HCT116 (cell line): Measurements from ENCODE around the gene PHYKPL. TPM values are rescaled to one million over a fixed set of nuclear protein-coding genes. Genes with fewer than 3 reads are reported as not detected.

ENCODE experiments used
- ATAC-seq: fragments of 200-7000 bp; cut with Tn5 transposase; 2 replicates; pipeline ENCODE4 v1.9.1; 2020; ENCODE audit warnings: mild to moderate bottlenecking, moderate library complexity
- BruUV-seq: library from RNA; stranded (reverse); fragments of 400-500 nt; replicated peaks from 2 replicates; lab custom pipeline; 2021; lab: Mats Ljungman, UMichigan
- CTCF ChIA-PET: fragments of 300-600 bp; sonication (Branson Sonifier 250); formaldehyde crosslinking; loops from one replicate; lab custom pipeline; 2021; ENCODE audit warnings: antibody characterized with exemption; lab: Charles Lee
- POLR2A ChIA-PET: fragments of 300-600, 350-600 bp; sonication (Branson Sonifier 250); formaldehyde crosslinking; loops from one replicate; lab custom pipeline; 2021; ENCODE audit warnings: antibody characterized with exemption; lab: Charles Lee
- RAD21 ChIA-PET, 2 experiments: fragments of 300-600 bp; sonication (Branson Sonifier 250); formaldehyde crosslinking; loops; one replicate each; lab custom pipeline; 2023; ENCODE audit warnings: low total read pairs in 2 of 2; ENCODE audit not compliant: uncharacterized antibody in 2 of 2, unreplicated experiment in 2 of 2, low non-redundant PET in 1 of 2; lab: Charles Lee
- DNase-seq: peaks from one replicate; pipeline ENCODE4 v3.0.0-alpha.2; 2010; ENCODE audit warnings: low read depth, low spot score
- H2AFZ ChIP-seq: fragments of 200-600 bp; shearing (Covaris generic), sonication (generic); 2 replicates; pipeline ENCODE4 v1.6.1; 2017; ENCODE audit warnings: low read depth, mixed run types, mixed read lengths, antibody characterized with exemption, low read length; ENCODE audit not compliant: poor library complexity, severe bottlenecking
- H3K27ac ChIP-seq: 2 replicates; pipeline ENCODE4 v1.5.1; 2012; ENCODE audit warnings: low read depth, low read length
- H3K27me3 ChIP-seq: fragments of 200-600 bp; sonication (generic); 2 replicates; pipeline ENCODE4 v1.6.1; 2016; ENCODE audit warnings: mixed run types, low read length, mixed read lengths; ENCODE audit not compliant: insufficient read depth
- H3K36me3 ChIP-seq, 2 experiments: fragments of 200-500 bp in 1 of 2; fragments of 200-600 bp in 1 of 2; sonication (Bioruptor generic) in 1 of 2; sonication (generic) in 1 of 2; 2 replicates each; pipeline versions ENCODE4 v1.5.1 to v1.6.1; 2014 to 2016; ENCODE audit warnings: low read length in 2 of 2, inconsistent platforms in 1 of 2, mixed read lengths in 1 of 2, mixed run types in 1 of 2; ENCODE audit not compliant: insufficient read depth in 2 of 2, control insufficient read depth in 1 of 2
- H3K4me1 ChIP-seq, 2 experiments: fragments of 200-600 bp in 1 of 2; sonication (generic) in 1 of 2; 2 replicates each; pipeline versions ENCODE4 v1.5.1 to v1.6.1; 2012 to 2017; ENCODE audit warnings: low read length in 2 of 2, inconsistent platforms in 1 of 2, mild to moderate bottlenecking in 1 of 2, mixed read lengths in 1 of 2, mixed run types in 1 of 2, moderate library complexity in 1 of 2; ENCODE audit not compliant: insufficient read depth in 2 of 2, control insufficient read depth in 1 of 2
- H3K4me2 ChIP-seq: fragments of 200-600 bp; sonication (generic); 2 replicates; pipeline ENCODE4 v1.6.1; 2017; ENCODE audit warnings: mixed run types, low read length, mixed read lengths
- H3K4me3 ChIP-seq, 2 experiments: fragments of 200-600 bp in 1 of 2; sonication (generic) in 1 of 2; replicated peaks in 1 of 2; 2 replicates each; pipeline ENCODE4 v1.5.1; 2011 to 2016; ENCODE audit warnings: low read length in 2 of 2, control low read depth in 1 of 2, low read depth in 1 of 2, mild to moderate bottlenecking in 1 of 2, mixed read lengths in 1 of 2, mixed run types in 1 of 2
- H3K79me2 ChIP-seq: fragments of 200-600 bp; sonication (generic); 2 replicates; pipeline ENCODE4 v1.6.1; 2017; ENCODE audit warnings: mild to moderate bottlenecking, mixed run types, low read length, moderate library complexity, mixed read lengths; ENCODE audit not compliant: insufficient read depth
- H3K9ac ChIP-seq: fragments of 200-600 bp; sonication (generic); 2 replicates; pipeline ENCODE4 v1.6.1; 2016; ENCODE audit warnings: low read length, mixed read lengths
- H3K9me2 ChIP-seq: fragments of 200-600 bp; sonication (generic), shearing (Covaris generic); 2 replicates; pipeline ENCODE4 v1.6.1; 2017; ENCODE audit warnings: mixed run types, mild to moderate bottlenecking, moderate library complexity; ENCODE audit not compliant: insufficient read depth
- H3K9me3 ChIP-seq, 2 experiments: fragments of 200-500 bp in 1 of 2; fragments of 200-600 bp in 1 of 2; sonication (Bioruptor generic) in 1 of 2; sonication (generic) in 1 of 2; 2 replicates each; pipeline ENCODE4 v1.6.1; 2014 to 2017; ENCODE audit warnings: low read length in 2 of 2, mixed read lengths in 2 of 2, inconsistent platforms in 1 of 2, low read depth in 1 of 2, mild to moderate bottlenecking in 1 of 2, mixed run types in 1 of 2, moderate library complexity in 1 of 2; ENCODE audit not compliant: control insufficient read depth in 1 of 2, insufficient read depth in 1 of 2
- H4K20me1 ChIP-seq: fragments of 200-600 bp; sonication (generic), shearing (Covaris generic); 2 replicates; pipeline ENCODE4 v1.6.1; 2017; ENCODE audit warnings: mixed run types, mild to moderate bottlenecking, moderate library complexity; ENCODE audit not compliant: insufficient read depth
- CBX3 ChIP-seq: IDR thresholded peaks from 2 replicates; pipeline ENCODE4 v1.6.1; 2012; ENCODE audit warnings: low read depth
- EGR1 ChIP-seq: IDR thresholded peaks from 2 replicates; pipeline ENCODE4 v1.6.1; 2012; ENCODE audit warnings: low read depth
- ELF1 ChIP-seq: IDR thresholded peaks from 2 replicates; pipeline ENCODE4 v1.6.1; 2012; ENCODE audit warnings: low read depth, borderline replicate concordance
- EZH2 ChIP-seq: fragments of 200-600 bp; sonication (generic); IDR thresholded peaks from 2 replicates; pipeline ENCODE4 v1.6.1; 2017; ENCODE audit warnings: antibody characterized with exemption, mixed run types
- EZH2phosphoT487 ChIP-seq: fragments of 200-600 bp; IDR thresholded peaks from 2 replicates; pipeline ENCODE4 v1.6.1; 2018; ENCODE audit warnings: antibody characterized with exemption, borderline replicate concordance
- FOSL1 ChIP-seq: IDR thresholded peaks from 2 replicates; pipeline ENCODE4 v1.6.1; 2012; ENCODE audit warnings: low read depth
- POLR2A ChIP-seq: IDR thresholded peaks from 2 replicates; pipeline ENCODE4 v1.7.0; 2011; ENCODE audit warnings: borderline replicate concordance; ENCODE audit not compliant: insufficient read depth, insufficient read length; ENCODE audit errors: extremely low read depth
- RAD21 ChIP-seq: IDR thresholded peaks from 2 replicates; pipeline ENCODE4 v1.6.1; 2012; ENCODE audit warnings: low read depth, mild to moderate bottlenecking
- SIN3A ChIP-seq: IDR thresholded peaks from 2 replicates; pipeline ENCODE4 v1.6.1; 2012; ENCODE audit warnings: low read depth
- SRF ChIP-seq: IDR thresholded peaks from 2 replicates; pipeline ENCODE4 v1.6.1; 2012; ENCODE audit warnings: low read depth
- TCF7L2 ChIP-seq: IDR thresholded peaks from 2 replicates; pipeline ENCODE4 v1.7.0; 2011; ENCODE audit warnings: borderline replicate concordance, inconsistent platforms; ENCODE audit not compliant: insufficient read depth, insufficient read length; ENCODE audit errors: extremely low read depth
- YY1 ChIP-seq: IDR thresholded peaks from 2 replicates; pipeline ENCODE4 v1.6.1; 2011; ENCODE audit warnings: low read length, low read depth, moderate library complexity, mild to moderate bottlenecking; ENCODE audit not compliant: insufficient replicate concordance; ENCODE audit errors: extremely low read depth
- ZFX ChIP-seq: fragments of 450-650 bp; IDR thresholded peaks from 2 replicates; pipeline ENCODE4 v1.6.1; 2017
- intact Hi-C: fragments of 100-400 bp; cut with micrococcal nuclease; formaldehyde crosslinking; loops from 2 replicates; pipeline ENCODE4 v1.10.0; 2022
- total RNA-seq: library from RNA; stranded (reverse); gene quantifications from one replicate; pipeline ENCODE4 v1.2.1, GENCODE V29; 2021; ENCODE audit not compliant: unreplicated experiment
- TF ChIP-seq, protein P1 (sequence below): IDR thresholded peaks from 2 replicates; pipeline ENCODE4 v1.6.1; 2012
- TF ChIP-seq, protein P2 (sequence below): IDR thresholded peaks from 2 replicates; pipeline ENCODE4 v1.6.1; 2011; ENCODE audit warnings: mild to moderate bottlenecking, low read length, moderate library complexity; ENCODE audit not compliant: insufficient replicate concordance; ENCODE audit errors: extremely low read depth
- TF ChIP-seq, protein P3 (sequence below), 3 experiments: fragments of 200-600 bp in 1 of 3; sonication (generic) in 1 of 3; IDR thresholded peaks in 2 of 3; conservative IDR thresholded peaks in 1 of 3; 2 replicates each; pipeline ENCODE4 v1.5.1; 2012 to 2017; ENCODE audit warnings: low read depth in 2 of 3, low read length in 2 of 3, antibody characterized with exemption in 1 of 3, borderline replicate concordance in 1 of 3, control low read depth in 1 of 3, mild to moderate bottlenecking in 1 of 3, mixed read lengths in 1 of 3, mixed run types in 1 of 3, moderate library complexity in 1 of 3; ENCODE audit not compliant: insufficient read depth in 1 of 3

The PHYKPL gene
- total RNA-seq, 1 experiment from 2014 or later: 57.8 TPM

DNA sequence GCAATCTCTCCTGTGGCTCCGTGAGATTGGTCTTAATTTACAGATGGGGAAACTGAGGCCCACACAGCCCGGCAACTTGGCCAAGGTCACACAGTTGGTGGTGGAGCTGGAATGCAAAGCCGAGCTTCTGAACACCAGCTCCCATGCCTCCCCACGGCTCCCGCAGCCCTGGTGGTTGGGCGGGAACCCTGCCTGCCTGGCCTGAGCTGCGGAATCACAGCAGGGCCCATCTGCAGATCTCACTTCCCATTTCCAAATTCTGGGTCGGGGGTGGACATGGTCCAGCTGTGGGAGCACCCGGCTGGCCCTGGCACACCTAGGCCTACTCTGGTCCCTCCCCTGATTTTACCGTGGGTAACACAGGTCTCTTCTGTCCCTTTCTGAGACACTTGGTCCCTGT is 35.3 kb upstream of the PHYKPL start:
- ATAC-seq (no peak), DNase-seq (no peak)
- Histone ChIP-seq H3K4me3 (no peak overlapping the region), H3K79me2 (no peaks in the 10 kb centered on the region), H3K9ac (no peak overlapping the region), H3K4me2 (no peak overlapping the region), H3K27me3 (no peaks in the 10 kb centered on the region), H2AFZ (no peak overlapping the region), H3K9me3 (no peaks in the 10 kb centered on the region), H3K27ac (no peak overlapping the region), H3K4me1 (no peaks in the 10 kb centered on the region), H4K20me1 (no peaks in the 10 kb centered on the region), H3K36me3 (no peaks in the 10 kb centered on the region), H3K9me2 (no peaks in the 10 kb centered on the region)
- intact Hi-C loops: no loop called here
- POLR2A ChIA-PET: no interaction called here
- no TSS peak for BruUV-seq
- RAD21 ChIA-PET: no interaction called here
- CTCF ChIA-PET: no interaction called here
- no peak for TF ChIP-seq ZFX
- TF ChIP-seq, protein P1, sequence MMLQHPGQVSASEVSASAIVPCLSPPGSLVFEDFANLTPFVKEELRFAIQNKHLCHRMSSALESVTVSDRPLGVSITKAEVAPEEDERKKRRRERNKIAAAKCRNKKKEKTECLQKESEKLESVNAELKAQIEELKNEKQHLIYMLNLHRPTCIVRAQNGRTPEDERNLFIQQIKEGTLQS: no peak
- no peak for TF ChIP-seq EGR1
- TF ChIP-seq YY1: no peak
- no peak for TF ChIP-seq SRF
- TF ChIP-seq, protein P2, sequence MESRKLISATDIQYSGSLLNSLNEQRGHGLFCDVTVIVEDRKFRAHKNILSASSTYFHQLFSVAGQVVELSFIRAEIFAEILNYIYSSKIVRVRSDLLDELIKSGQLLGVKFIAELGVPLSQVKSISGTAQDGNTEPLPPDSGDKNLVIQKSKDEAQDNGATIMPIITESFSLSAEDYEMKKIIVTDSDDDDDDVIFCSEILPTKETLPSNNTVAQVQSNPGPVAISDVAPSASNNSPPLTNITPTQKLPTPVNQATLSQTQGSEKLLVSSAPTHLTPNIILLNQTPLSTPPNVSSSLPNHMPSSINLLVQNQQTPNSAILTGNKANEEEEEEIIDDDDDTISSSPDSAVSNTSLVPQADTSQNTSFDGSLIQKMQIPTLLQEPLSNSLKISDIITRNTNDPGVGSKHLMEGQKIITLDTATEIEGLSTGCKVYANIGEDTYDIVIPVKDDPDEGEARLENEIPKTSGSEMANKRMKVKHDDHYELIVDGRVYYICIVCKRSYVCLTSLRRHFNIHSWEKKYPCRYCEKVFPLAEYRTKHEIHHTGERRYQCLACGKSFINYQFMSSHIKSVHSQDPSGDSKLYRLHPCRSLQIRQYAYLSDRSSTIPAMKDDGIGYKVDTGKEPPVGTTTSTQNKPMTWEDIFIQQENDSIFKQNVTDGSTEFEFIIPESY: no peak
- no peak for TF ChIP-seq EZH2phosphoT487
- no peak for TF ChIP-seq FOSL1
- TF ChIP-seq EZH2: no peak
- no peak for TF ChIP-seq CBX3
- no peak for TF ChIP-seq TCF7L2
- TF ChIP-seq SIN3A: no peak
- TF ChIP-seq ELF1: no peak
- no peak for TF ChIP-seq POLR2A
- TF ChIP-seq RAD21: no peak
- TF ChIP-seq, protein P3, sequence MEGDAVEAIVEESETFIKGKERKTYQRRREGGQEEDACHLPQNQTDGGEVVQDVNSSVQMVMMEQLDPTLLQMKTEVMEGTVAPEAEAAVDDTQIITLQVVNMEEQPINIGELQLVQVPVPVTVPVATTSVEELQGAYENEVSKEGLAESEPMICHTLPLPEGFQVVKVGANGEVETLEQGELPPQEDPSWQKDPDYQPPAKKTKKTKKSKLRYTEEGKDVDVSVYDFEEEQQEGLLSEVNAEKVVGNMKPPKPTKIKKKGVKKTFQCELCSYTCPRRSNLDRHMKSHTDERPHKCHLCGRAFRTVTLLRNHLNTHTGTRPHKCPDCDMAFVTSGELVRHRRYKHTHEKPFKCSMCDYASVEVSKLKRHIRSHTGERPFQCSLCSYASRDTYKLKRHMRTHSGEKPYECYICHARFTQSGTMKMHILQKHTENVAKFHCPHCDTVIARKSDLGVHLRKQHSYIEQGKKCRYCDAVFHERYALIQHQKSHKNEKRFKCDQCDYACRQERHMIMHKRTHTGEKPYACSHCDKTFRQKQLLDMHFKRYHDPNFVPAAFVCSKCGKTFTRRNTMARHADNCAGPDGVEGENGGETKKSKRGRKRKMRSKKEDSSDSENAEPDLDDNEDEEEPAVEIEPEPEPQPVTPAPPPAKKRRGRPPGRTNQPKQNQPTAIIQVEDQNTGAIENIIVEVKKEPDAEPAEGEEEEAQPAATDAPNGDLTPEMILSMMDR (IDR thresholded peaks at IDR 0.05 in 2 of 3, conservative IDR thresholded peaks at IDR 0.05 in 1 of 3; ENCODE audit: borderline replicate concordance in 1 of 3, insufficient read depth in 1 of 3, low read depth in 2 of 3, low read length in 2 of 3): no peak
